CD4-positive, alpha-beta T cell treated with Interleukin-4 for 4 hours (primary cell): ENCODE data around the gene TFAM.
"Not testable (repeated sequence)": the region's sequence is repeated elsewhere in the genome, so short reads cannot be mapped to it uniquely, and the experiment has no call there.

Experiments
- DNase-seq: peaks from one replicate; pipeline ENCODE4 v3.0.0-alpha.2; 2020

TFAM gene

DNA sequence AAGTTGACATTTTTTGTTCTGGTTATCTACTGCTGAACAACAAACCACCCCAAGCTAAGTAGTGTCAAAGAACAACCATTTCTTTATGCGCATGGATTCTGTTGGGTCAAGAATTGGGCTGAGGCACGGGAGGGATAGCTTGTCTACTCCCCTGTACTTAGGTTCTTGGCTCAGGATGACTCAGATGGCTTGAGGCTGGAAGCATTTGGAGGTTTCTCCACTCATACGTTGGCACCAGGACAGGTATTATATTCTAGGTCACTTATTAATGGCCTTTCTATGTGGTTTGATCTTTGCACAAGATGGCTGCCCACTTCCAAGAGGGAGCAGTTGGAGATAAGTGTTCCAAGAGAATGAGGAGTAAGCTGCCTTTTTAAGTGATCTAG is 11.8 kb upstream of the TFAM start:
- DNase-seq = no peak

DNA sequence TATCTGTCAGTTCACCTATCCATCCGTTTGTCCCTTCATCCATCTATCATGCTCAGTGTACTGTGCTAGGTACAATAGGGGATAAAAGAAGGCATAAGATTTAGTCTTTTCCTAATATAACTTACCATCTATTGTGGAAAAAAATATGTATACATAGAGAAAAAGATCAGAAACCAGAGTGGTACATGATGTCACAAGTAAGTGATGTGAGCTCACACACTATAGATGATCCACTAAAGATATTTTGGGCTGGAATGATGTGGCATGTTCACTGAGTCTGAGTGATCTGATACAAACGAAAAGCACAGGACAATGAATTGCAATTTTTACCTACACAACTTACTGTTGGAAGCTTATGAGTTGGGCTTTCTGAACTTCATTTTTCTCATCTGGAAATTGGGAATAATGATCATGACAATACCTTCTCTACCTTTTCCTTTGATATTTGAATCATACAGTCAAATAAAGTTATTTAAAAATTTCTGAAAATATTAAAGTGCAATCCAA is 2.7 kb upstream of the TFAM start:
- DNase-seq = no peak

DNA sequence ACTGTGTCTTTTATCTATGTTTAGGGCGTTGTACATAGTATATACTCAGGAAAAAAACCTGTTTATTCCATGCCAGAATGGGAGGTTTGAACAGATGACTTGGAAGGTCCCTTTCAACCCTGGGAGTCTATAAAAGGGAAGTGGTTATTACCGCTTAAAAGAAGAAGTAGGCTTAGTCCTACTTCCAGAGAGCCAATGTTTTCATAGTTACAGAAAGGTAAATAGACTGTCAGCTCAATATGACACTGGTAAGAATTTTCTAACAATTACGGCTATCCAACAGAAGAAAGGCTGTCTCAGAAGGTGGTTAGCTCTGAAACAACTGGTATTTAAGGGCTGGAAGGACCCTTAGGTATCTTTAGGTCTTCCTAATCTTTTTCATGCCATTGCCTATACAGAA is 1.1 kb upstream of the TFAM start:
- DNase-seq = peak; percentile 57

DNA sequence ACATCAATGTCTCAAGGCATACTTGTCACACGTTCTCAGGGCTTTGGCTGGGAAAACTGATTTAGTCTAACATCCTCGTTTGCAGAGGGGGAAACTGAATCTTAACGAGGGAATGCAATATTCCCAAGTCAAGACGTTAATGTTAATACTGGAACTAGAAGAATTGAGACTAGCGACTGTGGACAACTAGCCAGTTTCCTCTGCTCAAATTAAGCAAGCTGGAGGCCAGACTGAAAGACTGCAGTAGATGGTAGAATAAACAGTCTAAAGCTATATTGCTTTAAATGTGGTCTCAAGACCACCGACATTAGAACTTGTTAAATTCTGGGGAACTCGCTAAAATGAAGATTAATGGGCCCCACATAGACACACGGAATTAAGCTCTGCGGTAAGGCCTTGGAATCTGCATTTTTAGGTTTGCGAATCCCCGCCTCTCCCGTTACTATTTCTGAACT is 639 bp upstream of the TFAM start:
- no peak for DNase-seq

DNA sequence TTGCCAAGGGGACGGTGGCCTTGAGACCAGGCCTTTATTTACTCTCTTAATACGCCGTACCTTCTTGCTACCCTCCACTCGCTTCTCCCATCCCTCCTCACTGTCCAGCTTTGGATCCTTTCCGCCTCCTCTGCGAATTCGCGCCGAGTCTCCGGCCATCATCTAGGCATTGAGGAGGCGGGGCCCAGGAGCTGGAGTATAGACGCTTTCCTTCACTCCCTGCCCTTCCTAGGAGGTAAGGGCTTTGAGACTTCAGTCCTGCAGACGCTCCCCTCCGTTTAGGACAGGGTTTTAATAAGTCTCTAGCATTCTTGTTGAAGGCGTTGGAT is 538 bp downstream of the TFAM start:
- DNase-seq = no peak

DNA sequence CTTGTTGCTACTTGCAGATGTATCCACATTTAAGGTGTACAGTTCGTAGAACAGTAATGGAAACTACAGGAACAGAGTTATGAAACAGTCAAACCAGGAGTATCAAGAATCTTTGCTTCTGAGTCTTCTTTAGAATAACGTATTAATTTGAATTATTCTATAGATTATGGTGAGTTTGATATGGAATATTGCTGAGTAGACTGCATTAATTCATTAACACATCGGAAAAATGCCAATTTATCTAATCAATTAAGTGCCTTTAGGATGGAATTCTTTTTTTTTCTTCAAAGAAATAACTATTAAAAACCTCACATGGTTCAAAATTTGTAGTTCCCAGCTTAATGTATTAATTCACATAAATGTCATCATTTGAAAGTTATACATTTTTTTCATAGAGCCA is 3.8 kb downstream of the TFAM start:
- no peak for DNase-seq

DNA sequence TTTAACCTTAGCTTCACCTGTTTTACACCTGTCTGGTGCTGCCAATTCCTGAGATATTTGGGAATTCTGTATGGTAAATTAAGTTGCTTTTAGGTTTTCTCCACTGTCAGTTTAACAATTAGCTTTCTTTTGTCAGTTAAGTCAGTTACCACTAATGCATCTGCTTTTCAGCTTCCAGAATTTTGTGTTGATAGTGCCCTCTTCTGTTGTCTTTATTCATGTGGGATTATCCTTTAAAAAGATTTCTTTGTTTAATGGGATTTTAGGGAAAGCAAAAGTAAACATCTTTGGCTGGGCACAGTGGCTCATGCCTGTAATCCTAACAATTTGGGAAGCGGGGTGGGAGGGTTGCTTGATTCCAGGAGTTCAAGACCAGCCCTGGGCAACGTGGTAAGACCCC is 8.1 kb downstream of the TFAM start:
- no peak for DNase-seq

DNA sequence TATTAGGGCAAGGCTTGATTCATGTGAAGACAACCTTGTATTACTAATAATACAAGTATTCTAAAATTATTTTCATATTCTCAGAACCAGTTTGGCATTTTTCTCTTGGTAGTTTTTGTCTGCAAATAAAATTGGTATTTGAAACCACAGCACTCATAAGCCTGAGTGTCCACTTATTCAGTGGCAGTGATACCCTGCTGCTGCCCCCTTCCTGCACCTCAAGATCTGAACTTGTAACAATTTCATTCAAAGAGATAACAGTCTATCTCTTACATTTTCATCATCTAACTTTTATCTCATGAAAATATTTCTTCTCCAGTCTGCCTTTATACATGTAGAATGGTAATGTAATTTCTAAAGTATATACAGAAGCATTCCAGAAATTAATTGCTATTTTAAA is 9.3 kb downstream of the TFAM start:
- DNase-seq = no peak

DNA sequence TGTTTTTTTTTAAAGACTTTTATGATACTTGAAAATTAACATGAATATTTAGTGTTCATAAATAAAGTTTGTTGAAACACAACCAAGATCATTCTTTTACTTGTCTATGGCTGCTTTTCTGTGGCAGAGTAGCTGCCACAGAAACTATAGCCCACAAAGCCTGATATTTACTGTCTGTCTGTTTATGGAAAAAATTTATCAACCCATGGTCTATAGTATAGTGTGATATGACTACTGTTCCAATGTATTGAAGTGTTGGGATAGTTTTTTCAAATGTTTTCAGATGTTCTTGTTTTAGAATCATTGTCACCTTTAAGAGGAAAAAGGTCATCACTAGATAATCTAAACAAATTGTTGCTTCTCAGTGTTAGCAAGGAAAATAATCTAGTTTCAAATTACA is 10.8 kb downstream of the TFAM start:
- no peak for DNase-seq

DNA sequence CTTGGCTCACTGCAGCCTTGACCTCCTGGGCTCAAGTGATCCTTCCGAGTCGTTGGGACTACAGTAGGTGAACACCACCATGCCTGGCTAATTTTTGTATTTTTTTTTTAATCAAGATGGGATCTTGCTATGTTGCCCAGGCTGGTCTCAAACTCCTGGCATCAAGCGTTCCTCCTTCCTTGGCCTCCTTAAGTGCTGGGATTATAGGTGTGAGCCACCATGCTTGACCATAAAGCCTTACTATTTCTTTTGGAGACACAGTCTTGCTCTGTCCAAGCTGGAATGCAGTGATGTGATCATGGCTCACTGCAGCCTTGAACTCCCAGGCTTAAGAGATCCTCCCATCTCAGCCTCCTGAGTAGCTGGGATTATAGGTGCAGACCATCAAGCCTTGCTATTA is 12.6 kb downstream of the TFAM start:
- DNase-seq = no peak

DNA sequence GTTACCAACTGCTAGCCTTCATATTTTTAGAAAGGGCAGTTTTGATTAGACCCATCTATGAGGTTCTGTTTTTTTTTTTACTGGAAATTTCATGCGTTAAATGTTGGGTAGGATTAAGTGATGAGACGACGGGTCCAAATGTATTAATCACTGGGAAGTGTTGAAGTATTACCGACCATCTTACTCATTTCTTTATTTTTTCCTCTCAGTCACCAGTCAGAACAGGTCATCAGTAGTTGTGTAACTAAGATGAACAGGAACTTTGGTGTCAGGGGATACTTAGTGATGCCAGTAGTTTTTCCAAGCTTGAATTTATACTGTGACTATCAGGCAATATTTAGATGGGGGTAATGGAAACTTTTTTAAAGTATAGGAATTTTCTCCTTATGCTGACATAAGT is 14.2 kb downstream of the TFAM start:
- no peak for DNase-seq

DNA sequence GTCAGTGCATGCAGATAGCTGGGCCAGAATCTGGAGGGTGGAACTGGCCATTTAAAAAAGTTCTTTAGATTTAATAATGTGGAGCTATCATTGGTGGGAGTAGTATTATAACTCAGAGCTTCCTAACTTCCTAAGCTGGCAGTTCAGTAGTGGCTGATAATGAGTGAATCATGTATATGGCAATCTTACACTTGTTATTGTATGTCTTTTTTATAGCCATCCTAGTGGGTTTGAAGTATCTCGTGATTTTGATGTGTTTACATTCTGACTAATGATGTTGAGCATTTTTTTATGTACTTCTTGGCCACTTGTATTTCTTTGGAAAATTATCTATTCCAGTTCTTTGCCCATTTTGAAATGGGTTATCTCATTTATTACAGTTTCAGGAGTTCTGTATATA is 15.4 kb downstream of the TFAM start:
- no peak for DNase-seq

DNA sequence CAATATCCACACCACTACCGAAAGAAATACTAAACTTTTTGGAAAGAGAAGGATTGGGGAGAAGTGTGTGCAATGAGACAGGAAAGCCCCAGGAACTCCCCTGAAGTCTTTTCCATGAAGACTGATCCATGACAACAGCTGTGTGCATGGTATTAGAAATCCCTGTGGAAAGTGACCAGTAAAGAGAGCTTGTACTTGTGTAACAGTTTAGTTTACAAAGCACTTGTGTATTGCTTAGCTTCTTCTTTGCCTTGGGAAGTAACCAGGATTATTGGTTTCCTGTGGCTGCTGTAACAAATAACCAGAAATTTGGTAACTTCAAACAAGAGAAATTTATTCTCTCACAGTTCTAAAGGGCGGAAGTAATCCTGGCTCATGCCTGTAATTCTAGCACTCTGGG is 18.8 kb downstream of the TFAM start:
- DNase-seq = no peak

DNA sequence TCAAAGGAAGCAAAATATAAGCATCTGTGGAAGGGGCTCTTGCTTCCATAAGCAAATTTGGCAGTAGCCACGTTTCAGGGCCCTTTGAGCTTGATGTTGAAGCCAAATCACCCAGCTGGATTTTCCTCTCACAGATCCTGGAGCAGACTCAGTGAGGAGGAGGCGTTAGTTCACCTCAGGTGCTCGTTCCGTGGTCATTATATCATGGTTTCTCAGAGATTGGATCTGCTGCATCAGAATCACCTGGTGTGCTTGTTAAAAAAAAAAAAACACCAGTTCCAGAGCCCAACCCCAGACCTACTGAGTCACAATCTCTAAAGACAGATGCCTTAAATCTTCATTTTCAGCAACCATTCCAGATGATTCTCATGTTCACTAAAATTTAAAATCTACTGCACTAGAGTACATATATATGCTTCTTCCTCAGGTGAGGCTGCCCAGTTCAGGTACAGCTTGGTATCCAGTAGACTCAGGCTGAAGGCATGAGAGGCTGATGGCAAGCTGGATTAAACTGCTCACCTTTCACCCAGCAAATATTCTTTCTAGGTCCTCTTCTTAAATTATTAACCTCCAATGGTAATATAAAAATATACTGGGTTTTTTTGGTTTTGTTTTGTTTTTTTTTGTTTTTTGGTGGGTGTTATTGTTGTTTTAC is 24.9 kb downstream of the TFAM start:
- DNase-seq = no peak

DNA sequence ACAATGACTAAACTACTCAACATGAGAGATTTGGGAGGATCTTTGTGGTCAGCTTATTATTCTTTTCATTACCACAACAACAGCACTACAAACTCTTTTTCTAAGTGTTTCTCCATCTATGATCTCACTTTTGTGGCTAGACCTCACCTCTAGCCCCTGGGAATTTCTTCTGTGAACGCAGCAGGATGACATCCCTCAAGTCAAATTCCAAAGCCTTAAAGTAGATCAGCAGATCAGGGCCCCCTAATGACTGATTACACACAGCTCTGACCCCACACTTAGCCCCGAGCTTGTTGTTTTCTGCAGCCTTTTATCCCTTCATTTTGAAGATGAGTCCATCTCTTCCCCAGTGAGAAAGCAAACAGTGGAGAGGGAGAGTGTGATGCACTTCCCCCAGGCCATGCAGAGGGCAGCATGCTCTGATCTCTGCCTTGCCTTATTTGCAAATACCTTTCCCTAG is 27.3 kb downstream of the TFAM start:
- no peak for DNase-seq

DNA sequence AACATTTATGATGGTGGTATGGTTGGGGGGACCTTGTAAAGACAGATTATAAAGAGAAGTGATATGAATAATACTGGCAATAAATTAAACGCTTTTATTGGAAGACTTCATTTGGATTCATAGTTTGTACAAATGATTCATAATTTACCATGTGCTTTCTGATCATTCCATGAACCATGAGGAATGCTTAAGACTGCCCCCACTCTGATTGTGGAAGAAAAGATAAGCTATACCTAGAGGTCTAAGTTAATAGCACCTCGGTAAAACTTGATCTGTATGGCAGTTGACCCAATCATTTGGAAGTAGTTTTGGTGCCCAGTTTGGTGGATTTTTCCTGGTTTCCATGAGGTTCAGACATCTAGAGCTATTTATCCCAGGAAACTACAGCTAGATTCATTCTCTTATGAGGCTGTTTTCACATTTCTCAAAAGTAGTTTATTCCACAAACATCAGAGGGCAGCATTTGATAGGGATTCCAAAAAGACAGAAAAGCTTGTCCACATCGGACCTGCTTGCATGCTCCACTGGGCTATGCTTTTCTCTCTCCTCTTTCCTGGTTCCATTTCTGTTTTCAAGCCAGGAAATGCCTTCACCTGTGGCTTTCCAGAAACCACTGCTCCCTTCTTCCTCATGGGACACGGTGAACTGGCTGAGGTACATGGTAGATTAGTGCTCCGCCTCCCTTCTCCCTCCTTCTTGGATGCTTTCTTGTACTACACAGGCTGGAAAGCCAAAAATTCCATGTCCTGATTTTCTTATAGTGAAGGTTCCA is 29.2 kb downstream of the TFAM start:
- DNase-seq = no peak

DNA sequence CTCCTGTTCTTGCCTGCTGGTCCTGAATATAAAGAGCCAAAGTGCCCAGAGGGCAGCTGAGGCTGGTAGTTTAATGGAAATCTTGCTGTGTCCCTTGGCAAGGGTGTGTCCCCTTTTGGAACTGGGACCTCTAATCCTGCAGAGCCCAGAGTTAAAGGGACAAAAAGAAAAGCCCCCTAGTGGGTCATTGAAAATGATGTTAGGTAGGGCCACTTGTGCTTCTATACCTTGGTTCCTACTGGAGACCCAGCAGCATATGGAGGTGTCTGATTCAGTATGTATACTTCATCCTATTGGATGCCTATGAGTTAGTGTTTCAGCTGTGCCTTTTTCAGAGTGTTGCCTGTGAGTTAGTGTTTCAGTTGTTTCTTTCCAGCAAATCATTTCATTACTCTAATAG is 30.5 kb downstream of the TFAM start:
- DNase-seq = no peak

DNA sequence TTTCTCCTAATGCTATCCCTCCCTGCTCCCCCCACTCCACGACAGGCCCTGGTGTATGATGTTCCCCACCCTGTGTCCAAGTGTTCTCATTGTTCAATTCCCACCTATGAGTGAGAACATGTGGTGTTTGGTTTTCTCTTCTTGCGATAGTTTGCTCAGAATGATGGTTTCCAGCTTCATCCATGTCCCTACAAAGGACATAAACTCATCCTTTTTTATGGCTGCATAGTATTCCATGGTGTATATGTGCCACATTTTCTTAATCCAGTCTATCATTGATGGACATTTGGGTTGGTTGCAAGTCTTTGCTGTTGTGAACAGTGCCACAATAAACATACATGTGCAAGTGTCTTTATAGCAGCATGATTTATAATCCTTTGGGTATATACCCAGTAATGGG is 32.7 kb downstream of the TFAM start:
- DNase-seq = not testable (repeated sequence)

DNA sequence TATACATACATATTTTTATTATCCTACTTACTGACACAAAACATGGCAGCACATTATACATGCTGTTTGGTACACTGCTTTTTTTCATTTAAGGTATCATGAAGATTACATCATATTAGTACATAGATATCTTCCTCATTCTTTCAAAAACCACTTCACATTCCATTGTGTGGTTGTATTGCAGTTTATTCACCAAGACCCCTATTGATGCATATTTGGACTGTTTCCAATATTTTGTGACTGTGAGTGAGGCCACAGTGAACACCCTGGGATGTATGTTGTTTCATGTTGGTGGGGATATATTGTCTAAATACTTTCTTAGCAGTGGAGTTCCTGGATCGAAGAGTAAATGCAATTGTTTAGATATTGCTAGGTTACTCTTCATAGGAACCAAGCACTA is 39.0 kb downstream of the TFAM start:
- DNase-seq = no peak

DNA sequence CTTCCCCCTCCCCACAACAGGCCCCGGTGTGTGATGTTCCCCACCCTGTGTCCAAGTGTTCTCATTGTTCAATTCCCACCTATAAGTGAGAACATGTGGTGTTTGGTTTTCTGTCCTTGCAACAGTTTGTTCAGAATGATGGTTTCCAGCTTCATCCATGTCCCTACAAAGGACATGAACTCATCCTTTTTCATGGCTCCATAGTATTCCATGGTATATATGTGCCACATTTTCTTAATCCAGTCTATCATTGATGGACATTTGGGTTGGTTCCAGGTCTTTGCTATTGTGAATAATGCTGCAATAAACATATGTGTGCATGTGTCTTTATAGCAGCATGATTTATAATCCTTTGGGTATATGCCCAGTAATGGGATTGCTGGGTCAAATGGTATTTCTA is 43.2 kb downstream of the TFAM start:
- not testable (repeated sequence) for DNase-seq

DNA sequence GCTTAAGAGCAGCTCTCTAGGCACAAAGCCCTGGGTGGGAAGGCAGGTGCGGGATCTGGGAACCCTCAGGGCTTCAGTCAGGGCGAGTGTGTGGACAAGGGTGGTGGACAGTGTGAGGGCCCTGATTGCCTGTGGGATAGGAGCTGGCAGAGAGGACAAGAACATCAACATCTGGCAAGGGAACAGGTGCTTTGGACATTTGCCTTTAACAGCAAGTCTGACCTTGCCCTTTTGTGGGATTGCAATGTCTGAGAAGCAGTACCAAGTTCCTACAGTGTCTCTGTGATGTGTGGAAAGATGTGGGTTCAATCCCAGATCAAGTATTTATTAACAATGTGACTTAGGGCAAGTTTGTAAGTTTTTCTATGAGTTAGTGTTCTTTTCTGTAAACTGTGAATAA is 46.7 kb downstream of the TFAM start:
- DNase-seq = no peak

DNA sequence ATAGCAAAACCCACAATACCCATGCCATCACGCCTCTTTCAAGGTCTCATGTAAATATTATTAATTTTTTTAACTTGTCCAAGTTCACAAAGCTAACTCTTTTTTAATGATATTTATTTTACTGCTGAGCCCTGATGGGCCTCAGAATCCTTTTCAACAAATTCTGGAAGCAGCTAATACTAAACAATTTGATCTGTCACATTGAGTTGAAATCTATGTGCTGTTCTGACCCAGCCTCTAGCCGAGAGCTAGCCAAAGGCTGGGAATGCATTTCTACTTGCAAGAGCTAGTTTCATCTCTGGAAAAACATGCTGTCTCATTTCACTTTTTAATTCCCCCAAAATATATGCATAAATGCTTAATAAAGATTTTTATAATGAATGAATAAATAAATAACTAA is 47.9 kb downstream of the TFAM start:
- DNase-seq = no peak

DNA sequence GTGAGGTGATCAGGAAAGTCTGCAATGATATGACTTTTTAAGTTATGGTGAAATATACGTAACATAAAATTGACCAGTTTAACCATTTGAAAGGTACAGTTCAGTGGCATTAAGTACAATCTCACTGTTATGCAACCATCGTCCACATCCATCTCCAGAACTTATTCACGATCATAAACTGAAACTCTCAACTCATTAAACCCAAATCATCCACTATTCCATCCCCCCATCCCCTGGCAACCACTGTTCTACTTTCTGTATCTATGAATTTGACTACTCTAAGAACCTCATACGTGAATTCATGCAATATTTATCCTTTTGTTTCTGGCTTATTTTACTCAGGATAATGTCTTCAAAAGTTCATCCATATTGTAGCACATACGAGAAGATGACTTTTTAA is 48.4 kb downstream of the TFAM start:
- no peak for DNase-seq

DNA sequence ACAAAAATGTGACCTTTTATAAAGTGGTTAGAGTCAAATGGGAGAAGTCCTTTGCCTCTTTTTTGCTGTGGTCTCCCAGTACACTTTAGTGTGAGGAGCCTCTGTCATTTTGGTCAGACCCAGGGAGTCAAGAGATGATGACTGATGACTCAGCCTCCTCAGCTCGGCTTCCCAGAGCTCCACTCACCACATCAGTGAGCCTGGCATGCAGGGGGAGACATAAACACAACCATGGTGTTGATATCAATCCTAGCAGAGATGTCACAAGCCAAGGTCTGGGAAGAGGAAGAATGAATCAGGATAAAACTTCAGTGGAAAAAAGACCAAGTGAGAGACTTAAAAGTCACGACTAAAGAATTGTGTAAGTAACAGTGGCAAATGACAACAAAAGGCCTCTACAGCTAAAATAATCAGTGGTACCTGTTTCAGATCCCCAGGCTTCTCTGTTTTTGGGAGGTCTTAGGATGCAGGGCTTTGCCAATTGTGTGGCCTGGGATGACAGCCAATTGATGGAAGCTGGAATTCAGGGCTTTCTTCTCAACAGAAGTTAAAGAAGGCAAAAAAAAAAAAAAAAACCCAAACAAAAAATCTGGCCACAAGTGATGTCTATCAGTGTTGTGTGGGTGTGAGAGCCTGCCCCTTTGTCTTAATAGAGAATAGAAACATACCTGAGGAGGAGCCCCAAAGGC is 50.2 kb downstream of the TFAM start:
- DNase-seq = no peak
